NCI-H1105 (cell line): Measurements from ENCODE around the gene FNDC3B.

ENCODE experiments used
- DNase-seq: peaks from one replicate; lab custom pipeline; 2025; lab: John Stamatoyannopoulos, UW

Gene FNDC3B

DNA sequence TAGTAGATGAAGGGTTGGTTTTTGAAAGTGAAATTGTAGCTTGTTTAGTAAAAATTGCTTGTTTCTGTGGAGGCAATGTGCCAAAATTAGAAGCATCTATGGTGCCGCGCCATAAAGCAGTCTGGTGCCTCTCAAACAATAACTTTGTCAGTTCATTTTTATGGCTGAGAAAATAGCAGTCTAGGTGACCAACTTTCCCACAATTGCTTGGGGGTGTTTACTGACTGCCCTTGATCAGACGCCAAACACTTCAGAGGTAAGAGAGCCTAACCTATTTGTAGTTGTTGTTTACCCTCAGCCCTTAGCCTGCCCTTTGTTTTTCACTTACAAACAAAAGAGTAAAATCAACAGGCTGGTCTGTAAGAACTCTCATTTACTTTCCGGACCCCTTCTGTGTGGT lies 174.5 kb downstream of the FNDC3B start:
- peak; percentile 96 for DNase-seq

DNA sequence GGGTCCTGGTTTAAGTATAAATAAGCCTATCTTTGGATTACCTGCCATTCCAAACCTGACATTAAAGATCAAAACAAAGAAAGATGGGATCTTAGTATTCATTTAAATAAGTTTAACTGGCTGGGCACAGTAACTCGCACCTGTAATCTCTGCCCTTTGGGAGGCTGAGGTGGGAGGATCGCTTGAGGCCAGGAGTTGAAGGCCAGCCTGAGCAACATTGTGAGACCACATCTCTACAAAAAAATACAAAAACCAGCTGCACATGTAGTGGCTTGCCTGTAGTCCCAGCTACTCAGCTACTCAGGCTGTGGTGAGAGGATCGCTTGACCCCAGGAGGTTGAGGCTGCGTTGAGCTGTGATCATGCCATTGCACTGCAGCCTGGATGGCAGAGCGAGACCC lies 176.9 kb downstream of the FNDC3B start:
- no peak for DNase-seq

DNA sequence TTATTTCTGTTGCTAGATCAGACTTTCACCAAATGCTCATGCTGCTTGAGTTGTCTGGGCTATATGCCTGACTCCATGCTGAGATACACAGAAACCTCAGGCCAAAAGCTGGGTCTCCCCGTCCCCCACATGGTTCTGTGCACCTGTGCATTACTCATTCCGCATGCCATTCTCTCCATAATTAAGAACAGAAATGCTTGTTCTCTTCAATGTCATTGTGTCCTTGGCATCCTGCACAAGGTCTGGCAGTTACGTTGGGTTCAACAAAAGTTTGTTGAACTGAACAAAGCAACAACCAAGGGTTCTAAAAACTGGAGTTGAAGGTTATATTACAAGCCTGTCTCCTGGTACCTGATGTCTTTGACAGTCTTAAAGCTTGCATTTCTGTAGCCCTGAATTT lies 177.5 kb downstream of the FNDC3B start:
- no peak for DNase-seq

DNA sequence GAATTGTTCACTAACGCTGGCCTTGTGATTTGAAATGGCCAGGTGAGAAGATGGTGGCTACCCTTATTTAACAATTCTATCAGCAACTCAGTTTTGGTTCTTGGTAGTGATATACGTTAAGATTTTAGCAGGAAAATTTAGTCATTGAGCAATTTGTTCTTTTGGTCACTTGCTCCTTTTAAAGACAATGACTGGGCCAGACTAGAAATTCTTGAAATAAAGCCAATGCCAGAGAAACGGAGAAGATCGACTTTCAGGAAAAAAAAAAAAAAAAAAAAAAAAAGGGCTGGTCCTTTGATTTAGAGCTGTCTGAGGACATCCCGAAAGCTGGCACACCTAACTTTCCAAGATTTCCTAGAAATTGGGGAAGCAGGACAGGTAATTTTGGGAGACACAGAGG lies 178.5 kb downstream of the FNDC3B start:
- no peak for DNase-seq

DNA sequence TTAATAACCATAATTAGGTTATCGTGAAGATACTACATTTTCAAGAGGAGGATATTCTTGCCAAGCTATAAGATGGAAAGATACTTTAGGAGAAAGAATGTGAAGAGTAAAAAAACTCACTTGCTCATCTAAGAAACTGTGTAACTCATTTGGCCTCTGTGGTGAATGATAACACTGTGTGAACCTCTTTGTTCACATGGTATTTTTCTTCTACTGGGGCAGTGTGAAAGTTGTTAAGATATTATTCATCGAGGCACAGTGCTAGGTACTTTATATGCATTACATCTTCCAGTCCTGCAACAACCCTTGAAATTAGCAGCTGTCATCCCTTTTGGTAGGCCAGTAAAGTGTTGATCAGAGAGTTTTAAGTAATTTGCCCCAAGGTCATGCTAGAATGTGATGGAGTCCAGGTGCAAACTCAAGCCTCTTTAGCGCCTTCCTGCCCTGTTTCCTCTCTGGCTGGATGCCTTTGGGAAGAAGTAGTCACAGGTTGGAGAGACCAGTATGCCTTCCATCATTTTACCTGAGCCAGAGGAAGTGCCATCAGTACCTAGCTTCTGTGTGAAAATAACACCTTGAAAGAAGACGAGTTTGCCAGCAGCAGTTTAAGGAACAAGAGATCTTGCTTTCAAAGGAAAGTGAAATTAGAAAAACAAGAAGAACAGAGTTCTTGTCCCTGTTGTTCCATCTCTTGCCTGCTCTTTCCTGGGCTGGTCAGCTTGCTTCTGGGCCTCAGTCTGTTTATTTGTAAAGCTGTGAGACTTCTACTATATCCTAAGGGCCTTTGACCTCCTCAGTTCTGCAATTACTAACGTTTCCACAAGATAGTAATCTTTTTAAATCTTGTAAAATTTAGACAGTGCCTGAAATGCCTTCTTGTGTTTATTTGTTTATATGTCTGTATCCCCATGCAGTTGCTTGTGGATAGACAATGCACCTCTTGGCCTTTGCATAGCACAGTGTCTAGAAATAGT lies 179.3 kb downstream of the FNDC3B start:
- DNase-seq = no peak

DNA sequence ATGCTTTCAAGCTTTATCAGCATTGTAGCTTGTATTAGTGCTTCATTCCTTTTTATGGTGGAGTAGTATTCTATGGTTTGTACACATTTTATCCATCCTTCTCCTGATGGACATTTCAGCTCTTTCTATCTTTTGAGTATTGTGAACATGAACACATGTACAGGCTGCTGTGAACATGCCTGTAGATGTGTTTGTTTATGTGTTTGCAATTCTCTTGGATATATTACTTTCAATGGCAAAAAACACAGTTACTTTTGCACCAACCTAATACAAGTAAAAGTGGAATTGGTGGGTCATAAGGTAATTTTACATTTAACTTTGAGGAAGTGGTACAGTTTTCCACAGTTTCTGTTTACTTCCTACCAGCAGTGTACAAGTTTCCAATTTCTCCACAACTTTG lies 180.4 kb downstream of the FNDC3B start:
- no peak for DNase-seq

DNA sequence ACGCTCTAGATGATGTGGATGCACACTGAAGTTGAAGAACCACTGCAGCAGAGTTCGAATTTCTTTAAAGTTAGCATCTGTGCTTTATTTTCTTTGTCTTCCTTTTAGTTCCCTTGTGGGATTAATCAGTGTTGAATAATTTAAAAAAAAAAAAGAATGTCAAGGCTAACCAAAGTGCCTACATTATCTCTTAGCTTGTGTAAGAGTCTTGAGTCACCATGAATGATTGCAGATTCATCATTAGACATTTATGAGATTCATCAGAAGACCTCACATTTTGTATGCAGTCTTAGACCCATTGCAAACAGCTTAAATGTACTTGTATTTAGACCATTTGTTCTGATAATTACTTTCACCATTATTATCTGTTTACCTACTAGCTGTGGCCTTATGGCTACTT lies 182.2 kb downstream of the FNDC3B start:
- DNase-seq = no peak

DNA sequence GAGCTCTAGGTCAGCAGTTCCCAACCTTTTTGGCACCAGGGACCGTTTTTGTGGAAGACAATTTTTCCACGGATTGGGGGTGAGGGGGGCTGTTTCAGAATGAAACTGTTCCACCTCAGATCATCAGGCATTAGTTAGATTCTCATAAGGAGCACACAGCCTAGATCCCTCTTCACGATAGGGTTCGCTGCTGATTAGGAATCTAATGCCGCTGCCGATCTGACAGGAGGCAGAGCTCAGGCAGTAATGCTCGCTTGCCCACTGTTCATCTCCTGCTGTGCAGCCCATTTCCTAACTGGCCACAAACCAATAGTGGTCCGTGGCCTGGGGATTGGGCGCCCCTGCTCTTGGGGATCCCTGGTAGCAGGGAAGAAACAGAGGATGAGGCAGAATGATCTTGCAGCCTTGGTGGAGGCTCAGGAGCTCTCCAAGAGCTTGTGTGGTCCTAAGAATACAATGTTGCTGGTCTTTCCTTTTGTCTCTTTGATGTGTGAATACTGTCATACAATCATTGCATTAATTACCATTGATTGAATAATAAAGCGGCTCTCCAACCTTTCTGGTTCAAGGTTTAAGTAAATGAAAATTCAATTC lies 183.2 kb downstream of the FNDC3B start:
- no peak for DNase-seq

DNA sequence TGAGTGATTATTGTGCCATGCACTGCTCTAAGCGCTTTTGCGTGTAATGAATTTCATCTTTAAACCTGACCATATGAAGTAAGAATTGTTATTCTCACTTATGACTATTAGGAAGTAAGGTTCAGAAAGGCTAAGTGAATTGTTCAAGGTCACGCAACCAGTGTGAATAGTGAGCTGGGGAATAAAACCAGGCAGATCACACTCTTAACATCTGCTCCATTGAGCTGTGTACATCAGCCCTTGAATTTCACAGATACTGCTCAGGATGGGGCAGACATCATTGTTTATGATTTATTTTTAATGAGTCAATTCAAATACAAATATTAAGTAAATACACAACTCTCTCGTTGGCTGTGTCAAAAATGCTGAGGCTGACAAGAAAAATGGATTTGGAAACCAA lies 184.5 kb downstream of the FNDC3B start:
- DNase-seq = no peak

DNA sequence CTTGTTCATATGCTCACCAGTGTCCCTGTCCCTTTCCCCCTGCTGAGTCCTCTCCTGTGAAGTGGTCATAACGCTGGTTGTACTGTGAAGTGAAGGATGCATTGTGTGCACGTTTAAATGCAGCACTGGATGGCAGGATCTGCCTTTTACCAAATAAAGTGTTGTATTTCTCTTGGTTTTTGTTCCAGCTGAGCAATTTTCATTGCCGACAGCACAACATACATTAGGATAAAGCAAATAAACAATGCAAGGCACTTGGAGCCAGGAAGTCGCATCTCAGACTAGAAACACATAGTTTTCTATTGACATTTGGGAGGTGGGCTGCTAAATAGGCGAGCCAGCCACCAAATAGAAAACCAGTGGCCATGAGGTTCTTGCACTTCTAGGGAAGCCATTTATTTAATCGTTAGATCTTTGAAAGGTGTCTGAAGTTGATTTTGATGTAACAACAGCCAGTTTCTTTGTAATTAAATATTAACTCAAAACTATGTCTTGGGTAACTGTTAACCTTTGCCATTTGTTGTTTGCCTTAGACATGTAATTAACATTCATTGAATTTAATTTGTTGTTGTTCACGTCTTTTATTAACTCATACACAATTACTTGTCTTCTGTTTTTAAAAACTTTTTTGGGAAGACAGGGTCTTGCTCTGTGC lies 185.3 kb downstream of the FNDC3B start:
- DNase-seq = peak; percentile 86

DNA sequence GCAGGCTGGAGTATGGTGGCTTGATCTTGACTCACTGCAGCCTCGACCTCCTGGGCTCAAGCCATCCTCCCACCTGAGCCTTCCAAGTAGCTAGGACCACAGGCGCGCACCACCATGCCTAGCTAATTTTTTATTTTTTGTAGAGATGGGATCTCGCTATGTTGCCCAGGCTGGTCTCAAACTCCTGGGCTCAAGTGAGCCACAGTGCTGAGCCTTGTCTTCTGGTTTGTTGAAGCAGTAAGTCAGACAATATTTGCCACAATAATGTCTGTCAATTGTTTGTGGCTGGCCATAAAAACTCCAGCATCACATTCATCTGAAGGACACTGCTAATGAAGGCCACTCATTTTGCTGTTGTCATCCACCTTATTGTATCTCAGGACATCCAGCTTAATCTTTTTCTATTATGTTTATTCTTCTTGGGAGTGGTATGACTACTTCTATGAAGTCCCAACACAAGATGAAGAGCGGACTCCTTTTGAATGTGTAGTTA lies 185.9 kb downstream of the FNDC3B start:
- no peak for DNase-seq

DNA sequence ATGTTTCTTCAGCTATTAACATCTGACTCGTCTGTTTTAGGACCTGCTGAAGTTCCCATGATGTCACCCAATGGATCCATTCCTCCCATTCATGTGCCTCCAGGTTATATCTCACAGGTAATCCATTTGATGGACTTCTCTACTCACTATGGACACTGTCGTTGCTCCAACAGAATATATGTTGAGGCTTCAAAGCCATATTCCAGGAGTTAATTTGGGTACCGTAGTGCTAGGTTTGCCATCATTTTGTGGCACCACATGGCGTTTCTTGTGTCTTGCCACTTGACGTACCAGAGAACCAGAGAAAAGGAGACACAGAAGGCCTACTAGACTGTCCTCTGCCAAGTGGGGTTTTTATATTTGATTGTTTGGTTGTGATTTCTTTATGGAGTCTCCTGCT lies 187.5 kb downstream of the FNDC3B start:
- DNase-seq = no peak

DNA sequence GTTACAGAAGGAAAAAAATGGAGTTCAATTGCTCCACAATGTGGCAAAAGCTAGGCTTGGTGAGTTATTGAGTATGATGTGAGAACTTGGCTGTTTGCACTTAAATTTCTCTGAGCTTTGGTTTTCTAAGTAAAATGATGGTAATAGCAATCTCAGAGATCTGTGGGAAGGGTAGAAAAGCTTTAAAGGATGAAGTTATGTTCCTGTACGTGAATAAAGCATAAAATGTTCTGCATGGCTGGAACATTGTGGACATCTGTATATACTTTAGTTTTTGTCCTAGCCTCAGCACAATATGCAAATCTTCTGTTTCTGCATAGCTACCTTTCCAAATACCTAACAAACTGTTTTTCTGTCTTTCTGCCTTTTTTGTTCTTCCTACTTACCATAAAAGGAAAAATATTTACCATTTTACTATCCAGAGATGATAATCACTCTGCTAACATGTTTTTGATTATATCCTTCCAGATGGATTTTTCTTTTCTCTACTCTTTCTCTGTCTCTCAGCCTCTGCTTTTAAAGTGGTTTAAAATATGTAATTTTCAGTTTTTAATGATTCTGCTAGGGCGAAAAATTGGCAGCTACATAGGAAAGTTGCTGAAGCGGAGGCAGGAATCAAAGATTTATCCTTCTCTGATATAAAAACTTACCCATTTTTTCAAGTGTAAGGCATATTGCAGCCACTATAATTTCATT lies 188.1 kb downstream of the FNDC3B start:
- no peak for DNase-seq

DNA sequence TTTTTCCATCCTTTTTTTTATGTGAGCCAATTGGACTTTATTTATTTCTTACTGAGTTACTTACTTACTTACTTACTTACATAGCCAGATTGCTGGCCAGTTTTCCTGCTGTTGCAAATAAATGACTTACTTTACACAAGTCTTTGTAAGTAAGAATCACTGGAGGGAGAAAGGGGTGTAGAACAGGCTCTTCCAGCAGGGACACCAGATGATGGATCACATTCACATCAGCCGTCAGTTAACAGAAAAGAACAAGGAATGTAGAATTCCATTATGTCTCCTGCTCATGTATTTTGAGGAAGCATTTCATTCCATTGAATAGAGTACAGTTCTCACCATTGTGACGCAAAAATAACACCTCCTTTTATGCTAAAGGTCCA lies 188.6 kb downstream of the FNDC3B start:
- DNase-seq = no peak

DNA sequence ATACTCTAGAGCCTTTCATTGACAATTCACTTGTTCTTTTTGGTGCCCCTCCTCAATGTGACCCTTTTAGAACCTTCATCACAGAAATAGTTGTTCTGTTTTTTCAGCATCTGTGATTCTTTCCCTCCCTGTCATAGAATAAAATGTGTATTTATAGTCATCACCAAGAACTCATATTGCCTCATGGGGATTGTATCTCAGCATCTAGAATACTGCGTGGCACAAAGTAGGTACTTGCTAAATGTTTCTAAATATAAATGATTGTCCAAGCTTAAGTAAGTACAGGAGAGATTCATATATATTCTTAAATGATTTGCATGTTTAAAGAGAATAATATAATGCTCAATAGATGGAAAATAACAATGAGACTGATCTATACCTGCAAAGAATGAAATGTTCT lies 190.1 kb downstream of the FNDC3B start:
- no peak for DNase-seq

DNA sequence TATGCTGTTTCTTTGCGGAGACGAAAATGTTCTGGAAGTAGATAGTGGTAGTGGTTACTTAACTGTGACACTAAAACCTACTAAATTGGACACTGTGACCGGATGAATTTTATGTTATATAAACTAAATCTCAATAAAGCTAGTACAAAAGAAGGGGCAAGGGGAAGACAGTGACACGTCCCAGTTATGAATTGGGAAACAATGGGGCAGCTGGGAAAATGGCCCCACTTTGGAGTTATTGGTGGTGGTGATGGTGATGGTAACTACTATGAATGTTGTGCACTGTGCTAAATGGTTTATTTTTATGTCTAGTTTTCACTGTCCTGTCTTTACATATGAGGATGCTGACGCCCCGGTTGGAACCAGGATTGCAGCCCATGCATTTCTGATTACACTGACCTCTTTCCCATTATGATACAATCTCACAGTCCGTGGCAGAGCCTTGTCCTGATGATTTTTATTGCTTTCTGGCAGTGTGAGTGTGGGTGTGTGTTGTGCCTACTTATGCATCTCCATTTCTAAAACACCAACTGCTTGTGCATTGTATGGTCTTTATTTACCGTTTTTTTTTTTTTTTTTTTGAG lies 192.0 kb downstream of the FNDC3B start:
- no peak for DNase-seq

DNA sequence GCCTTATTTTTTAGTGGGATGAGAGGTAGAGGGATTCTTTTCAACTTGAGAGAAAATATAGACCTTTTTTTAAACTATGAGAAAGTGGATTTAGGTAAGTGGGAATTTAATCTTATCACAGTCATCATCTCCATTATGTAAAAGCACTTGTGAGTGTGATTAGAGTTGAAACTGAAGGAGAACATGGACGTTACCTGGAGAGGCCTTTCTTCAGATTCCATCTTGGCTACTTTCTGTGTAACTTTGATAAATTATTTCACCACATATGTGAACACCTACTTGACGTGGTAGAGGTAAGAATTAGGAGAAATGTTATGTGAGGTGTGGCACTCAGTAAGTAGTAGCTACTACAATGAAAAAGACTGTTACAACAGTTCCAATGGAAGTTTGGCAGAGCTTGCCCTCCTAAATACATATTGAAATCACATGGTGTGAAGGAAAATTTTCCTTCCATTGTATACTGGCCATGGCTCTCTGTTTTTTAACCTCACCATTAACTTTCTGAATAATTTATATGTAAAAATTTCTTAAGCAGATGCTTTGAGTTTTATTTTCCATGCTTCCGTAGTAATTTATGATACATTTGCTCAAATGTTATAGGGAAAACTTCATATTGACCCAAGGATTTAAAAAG lies 193.3 kb downstream of the FNDC3B start:
- no peak for DNase-seq

DNA sequence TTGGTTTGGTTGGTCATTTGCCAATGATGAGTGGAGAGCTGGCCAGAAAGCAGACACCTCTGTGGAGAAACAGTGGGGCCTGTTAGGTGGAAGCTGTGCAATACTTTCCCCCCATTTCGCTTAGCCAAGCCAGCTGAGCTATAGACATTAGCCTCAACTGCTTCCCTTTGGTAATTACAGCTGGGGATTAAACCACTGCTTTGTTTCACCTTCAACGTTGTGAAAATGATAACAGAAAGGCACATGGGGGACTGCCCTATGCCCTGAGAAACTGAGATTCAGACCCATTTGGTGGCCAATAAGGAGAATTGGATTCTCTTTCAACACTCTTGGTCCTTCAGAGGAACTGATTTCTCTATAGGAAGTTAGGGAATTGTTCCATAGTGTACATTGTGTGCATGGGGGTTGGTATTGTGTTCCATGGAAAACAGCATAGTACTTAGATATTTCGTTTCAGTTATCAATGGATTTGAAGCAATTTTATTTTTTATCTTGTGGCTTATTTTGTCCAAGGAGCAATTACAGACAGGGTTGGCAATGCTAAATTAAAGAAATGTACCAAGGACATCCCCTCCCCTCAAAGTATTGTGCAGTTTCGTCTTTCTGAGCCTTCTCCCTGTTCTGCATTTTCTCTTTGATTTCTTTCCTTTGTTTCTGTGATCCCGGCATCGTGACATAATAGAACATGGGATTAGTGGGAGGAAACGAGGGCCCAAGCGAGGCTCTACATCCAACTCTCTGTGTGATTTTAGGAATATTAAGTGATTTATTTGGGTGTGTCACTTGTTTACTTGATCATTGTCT lies 194.3 kb downstream of the FNDC3B start:
- no peak for DNase-seq

DNA sequence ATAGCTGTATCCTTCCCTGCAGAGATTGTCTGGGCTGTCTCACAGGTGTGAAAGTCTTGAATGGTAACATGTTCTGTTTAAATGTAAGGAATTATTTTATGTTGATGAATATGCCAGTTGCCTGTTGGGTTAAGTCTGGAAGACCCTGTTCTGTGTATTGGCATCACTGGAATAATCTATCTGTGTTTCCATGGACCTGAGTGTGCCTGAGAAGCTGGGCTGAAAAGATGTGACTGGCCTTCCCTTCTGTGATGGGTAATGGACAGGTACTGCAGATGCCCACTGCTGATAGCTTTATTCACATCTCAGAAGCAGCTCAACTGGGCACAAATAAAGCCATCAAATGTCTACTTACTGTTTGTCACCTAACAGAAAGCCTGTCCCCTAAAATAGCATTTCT lies 196.3 kb downstream of the FNDC3B start:
- DNase-seq = no peak
